Epithelial cell of alveolus of lung (primary cell): ENCODE results near the gene ABCC4. TPM values are rescaled to one million over a fixed set of nuclear protein-coding genes. Genes with fewer than 3 reads are reported as not detected.

Experiments used
- total RNA-seq: library from RNA; depleted of rRNA; stranded (reverse); fragments of >200 nt; gene quantifications from 2 replicates; pipeline ENCODE4 v1.2.1, GENCODE V29; 2015

ABCC4 gene
- 24.5 and 30.3 TPM in 2 replicates for total RNA-seq

DNA sequence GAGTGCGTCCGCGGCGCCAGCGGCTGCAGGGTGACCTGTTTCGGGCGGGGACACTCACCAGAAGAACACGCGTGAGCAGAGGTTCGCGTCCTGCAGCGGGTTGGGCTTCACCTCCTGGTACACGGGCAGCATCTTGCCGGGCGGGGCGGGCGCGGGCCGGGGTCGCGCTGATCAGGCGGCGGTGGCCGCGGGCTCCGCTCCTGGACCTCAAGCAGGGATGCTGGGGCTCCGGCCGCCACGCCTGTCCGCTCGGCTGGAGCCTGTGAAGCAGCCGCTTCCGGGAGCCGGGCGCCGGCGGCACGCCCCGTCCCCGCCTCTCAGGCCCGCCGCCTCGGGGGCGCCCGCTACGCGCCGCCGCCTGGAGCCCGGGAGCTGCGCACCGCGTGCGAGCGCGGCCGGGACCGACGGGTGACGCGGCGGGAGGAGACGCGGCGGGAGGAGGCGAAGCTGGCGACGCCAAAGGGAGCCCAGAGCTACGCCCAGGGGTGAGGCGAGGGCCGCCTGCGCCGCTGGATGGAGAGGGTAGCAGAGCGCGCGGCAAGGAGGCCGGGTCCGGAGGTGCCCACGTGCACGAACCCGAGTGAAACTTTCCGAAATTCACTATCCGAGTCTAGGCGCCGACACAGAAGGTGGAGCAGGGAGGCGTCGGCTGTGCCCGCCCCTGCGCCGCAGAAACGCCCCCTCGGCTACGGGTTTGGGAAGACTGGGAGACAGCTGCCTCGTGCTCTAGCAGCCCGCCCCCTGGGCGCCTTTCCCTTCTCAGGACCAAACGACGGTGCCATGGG is at the start of gene ABCC4:
Gene ABCC4, minus strand, starts transcription at position 269 of the 785 bp plus-strand sequence. Its CDS starts 137 bp downstream, at position 132.

